ENCODE measurements around the gene RTF2.
A peak's percentile ranks its signal among the peaks of the same experiment; 100 is the strongest.

The RTF2 gene

GRCh38 chr20:56468316-56469076, at the start of gene RTF2:
RTF2 (plus strand) TSS chr20:56468627; CDS start chr20:56468698, 71 bp downstream.
- peak; percentile 94 to 96 for DNase-seq (ENCODE audit: low read depth in 2 of 2)

- DNase-seq (ENCODE audit: low read depth in 2 of 2) = no peak
Observed at GRCh38 chr20:56420028-56420427, 48.4 kb upstream of the RTF2 start.

DNA sequence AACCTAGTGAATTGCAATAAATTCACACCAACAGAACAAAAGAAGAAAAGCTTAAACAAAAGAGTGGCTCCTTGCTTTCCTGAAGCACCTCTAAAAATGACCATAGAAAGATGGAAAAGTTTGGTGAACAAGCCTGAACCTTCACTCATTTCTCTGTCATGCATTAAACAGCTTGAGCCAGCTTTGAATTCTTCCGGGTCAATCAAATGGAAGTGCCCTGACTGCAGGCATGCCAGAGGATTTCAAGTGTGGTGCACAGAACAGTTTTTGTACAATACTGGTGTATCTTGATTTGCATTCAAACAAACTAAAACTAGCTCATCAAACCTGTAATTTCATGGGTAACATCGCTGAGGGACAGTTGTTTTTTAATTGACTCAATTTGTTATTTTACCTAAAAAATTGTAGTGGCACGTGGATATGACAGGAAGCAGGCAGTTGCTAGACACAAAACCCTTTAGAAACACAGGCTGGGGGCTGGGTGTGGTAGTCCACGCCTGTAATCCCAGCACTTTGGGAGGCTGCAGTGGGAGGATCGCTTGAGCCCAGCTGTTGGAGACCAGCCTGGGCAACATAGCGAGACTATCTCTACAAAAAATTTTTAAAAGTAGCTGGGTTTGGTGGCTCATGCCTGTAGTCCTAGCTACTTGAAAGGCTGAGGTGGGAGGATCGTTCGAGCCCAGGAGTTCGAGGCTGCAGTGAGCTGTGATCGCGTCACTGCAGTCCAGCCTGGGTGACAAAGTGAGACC, 47.3 kb upstream of the RTF2 start:
- DNase-seq (ENCODE audit: low read depth in 2 of 2) = no peak

DNA sequence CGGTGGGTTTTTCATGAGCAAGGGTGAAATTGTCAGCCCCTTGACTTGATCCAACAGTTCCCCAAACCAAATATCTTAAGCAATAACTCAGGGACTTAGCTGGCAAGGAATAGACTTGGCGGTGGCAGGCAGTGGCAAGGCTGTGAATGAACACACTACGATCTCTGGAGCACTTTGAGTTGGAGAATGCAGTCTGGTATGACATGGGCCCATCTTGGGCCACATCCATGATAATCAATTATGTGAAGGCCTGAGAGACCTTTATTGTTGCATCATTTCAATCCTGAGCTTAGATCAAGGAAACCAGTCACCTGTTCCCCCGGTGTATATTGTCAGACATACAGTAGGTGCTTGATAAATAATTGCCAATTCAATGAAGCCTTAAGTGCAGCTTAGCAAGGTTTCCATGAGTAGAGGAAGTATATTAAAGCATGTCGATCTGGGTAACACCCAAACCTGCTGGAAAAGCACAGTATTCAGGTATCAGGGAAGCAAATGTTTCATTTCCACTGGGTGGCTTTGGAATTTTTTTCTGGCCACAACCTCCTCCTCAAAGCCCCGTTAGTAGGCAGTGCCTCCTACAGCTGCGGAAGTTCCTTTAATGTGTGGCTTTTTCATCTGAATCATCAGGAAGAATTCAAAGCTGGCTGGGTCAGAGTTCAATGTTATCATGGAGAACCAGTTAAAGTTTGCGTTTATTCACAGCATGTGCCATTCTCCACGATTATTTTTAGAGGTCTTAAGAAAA, 46.2 kb upstream of the RTF2 start:
- DNase-seq (ENCODE audit: low read depth in 2 of 2) = no peak

GRCh38 chr20:56422824-56423189, 45.6 kb upstream of the RTF2 start:
- no peak for DNase-seq (ENCODE audit: low read depth in 2 of 2)

DNA sequence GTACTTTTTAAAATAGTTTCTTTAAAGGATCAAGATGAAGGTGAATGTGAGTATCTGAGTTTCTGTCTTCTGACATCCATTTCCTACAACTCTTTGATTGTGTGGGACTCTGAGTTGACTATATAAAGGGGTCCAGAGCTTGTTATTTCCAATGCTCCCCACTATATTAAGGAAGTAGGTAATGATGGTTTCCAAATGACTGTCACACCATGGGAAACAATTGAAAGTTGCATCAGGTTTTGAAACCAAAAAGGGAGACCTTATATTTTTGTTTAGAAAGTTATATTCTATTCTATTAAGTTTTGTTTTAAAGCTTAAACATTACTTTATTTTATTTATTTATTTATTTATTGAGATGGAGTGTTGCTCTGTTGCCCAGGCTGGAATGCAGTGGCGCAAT, 45.2 kb upstream of the RTF2 start:
- no peak for DNase-seq (ENCODE audit: low read depth in 2 of 2)

GRCh38 chr20:56423886-56424285, 44.5 kb upstream of the RTF2 start:
- DNase-seq (ENCODE audit: low read depth in 2 of 2) = no peak

- DNase-seq (ENCODE audit: low read depth in 2 of 2) = no peak
Observed at GRCh38 chr20:56424931-56425330, 43.5 kb upstream of the RTF2 start.

GRCh38 chr20:56426026-56426425, 42.4 kb upstream of the RTF2 start:
- DNase-seq (ENCODE audit: low read depth in 2 of 2) = no peak

DNA sequence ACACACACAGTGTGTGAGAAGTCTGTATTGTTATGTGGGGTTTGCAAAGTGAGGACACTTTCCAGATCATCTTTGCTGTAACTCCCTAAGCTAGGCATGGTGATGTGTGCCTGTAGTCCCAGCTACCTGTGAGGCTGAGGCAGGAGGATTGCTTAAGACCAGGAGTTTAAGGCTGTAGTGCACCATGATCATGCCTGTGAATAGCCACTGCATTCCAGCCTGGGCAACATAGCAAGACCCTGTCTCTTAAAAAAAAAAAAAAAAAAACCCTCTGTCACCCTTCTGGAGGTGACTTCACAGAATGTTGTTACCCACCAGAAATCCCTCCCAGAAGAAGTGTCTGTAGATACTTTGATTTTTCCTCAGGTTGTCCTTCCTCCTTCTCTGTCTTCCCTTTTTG, 41.5 kb upstream of the RTF2 start:
- DNase-seq (ENCODE audit: low read depth in 2 of 2) = no peak

GRCh38 chr20:56427797-56428196, 40.6 kb upstream of the RTF2 start:
- no peak for DNase-seq (ENCODE audit: low read depth in 2 of 2)

GRCh38 chr20:56428410-56428809, 40.0 kb upstream of the RTF2 start:
- DNase-seq (ENCODE audit: low read depth in 2 of 2) = no peak

- no peak for DNase-seq (ENCODE audit: low read depth in 2 of 2)
Observed at GRCh38 chr20:56428881-56429280, 39.5 kb upstream of the RTF2 start.

DNA sequence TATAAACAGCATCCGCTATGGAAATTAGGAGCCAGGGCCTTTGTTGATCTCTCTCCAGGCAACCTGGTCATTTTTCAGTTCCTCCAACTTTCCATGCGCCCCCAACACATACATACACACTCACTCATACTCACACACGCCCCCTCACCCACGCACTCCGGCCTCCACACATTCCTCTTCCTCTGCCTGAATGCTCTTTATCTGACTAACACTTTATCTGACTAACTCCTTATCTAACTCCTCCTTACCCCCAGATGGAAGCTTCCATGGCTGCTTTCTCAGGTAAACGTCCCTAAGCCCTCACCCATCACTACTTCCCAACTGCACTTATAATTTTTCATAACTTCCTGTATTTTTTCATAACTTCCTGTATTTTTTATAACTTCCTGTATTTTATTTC, 38.9 kb upstream of the RTF2 start:
- peak; percentile 35 to 41 for DNase-seq (ENCODE audit: low read depth in 2 of 2)

GRCh38 chr20:56429941-56430340, 38.5 kb upstream of the RTF2 start:
- DNase-seq (ENCODE audit: low read depth in 2 of 2) = no peak

- DNase-seq (ENCODE audit: low read depth in 2 of 2) = no peak
Observed at GRCh38 chr20:56430461-56430860, 38.0 kb upstream of the RTF2 start.

GRCh38 chr20:56430957-56431356, 37.5 kb upstream of the RTF2 start:
- DNase-seq (ENCODE audit: low read depth in 2 of 2) = no peak

DNA sequence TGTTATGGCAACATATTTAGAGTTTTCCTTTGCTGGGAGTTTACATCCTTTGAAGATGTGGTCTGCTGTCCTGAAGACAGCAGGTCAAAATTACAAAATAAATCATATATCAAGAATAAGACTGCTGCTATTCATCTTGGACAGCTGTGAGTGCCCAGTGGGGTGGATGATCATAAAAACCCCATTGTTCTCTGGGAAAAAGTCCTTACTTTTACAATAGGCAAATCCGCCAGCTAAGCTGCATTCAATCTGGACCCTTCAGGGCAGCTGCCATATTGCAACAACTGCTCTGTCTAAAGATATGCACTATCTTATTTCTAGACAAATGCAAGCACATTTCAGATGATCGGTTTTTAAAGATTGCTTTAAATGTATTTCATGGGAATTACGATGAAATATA, 37.0 kb upstream of the RTF2 start:
- no peak for DNase-seq (ENCODE audit: low read depth in 2 of 2)

DNA sequence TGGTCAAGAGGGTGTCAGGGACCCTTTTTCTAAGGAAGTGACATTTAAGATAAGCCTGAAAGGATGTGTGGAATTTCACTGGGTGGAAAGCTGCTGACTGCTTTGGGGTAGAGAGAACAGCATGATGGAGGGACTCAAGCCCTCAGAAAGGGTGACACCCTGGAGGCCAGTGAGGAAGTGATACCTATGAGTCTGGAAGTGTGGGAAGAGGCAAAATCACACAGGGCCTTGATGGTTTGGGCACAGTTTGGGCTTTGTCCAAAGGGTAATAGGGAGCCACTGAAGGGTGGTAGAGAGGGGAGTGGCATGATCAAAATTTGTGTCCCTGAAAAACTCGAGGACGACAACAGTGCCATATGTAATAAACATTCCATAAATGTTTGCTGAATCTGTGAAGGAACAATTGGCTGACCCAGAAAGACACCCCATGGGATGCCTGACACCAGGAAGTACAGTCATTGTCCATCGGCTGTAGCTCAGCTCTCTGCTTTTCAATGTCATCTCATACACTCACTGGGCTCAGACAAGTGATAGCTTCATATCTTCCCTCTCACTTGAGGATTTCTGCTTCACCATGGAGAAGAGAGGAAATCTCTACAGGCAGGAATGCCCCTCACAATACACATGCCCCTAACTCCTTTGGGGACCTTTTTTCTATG, 35.1 kb upstream of the RTF2 start:
- DNase-seq (ENCODE audit: low read depth in 2 of 2) = no peak

DNA sequence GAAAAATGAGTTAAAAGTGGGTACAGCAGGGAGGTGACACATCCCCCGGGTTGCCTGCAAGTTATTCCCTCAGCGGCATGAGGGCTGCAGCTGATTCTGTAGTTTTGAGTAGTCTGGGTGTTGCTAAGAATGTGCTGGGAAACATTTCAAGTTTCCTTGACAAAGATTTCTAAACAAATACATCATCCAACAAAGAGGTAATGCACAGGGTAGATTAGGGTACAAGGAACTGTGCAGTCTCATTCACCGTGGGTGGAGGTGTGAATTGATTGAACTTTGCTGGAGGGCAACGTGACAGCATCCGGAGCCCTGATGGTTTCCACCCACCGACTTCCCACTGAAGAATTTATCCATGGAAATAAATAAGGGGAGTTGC, 34.6 kb upstream of the RTF2 start:
- DNase-seq (ENCODE audit: low read depth in 2 of 2) = no peak

DNA sequence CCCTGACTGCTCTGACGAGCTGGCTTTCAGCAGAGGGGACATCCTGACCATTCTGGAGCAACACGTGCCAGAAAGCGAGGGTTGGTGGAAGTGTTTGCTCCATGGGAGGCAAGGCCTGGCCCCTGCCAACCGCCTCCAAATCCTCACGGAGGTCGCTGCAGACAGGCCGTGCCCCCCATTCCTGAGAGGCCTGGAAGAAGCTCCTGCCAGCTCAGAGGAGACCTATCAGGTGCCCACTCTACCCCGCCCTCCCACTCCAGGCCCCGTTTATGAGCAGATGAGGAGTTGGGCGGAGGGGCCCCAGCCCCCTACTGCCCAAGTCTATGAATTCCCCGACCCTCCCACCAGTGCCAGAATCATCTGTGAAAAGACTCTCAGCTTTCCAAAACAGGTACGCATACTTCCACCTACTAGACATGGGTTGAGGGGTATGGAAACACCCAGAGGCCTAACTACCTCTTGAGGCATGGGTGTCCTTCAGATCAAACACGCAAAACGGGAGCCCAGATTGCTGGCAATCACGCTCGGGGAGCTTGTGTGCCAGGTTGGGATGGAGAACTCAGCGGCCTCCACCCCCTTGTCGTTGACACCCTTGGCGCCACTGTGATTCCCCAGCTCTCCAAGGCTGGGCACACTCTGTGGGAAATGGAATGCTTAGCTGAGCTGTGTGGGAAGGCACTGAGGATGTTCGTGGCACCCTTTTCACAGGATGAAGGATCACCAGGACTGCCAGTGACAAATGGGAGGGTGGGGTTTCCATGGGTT, 31.0 kb upstream of the RTF2 start:
- no peak for DNase-seq (ENCODE audit: low read depth in 2 of 2)

All from activated CD8-positive, alpha-beta memory T cell treated with anti-CD3 and anti-CD28 coated beads for 4 hours (primary cell).